HG02870 (cell line): ENCODE data around the gene NDUFAF2.
"Not testable (repeated sequence)": the region's sequence is repeated elsewhere in the genome, so short reads cannot be mapped to it uniquely, and the experiment has no call there.

Experiments
- ATAC-seq: cut with Tn5 transposase; IDR thresholded peaks from one replicate; pipeline ENCODE4 v1.9.1; 2021; ENCODE audit warnings: mild to moderate bottlenecking, moderate library complexity; ENCODE audit not compliant: unreplicated experiment

The NDUFAF2 gene

DNA sequence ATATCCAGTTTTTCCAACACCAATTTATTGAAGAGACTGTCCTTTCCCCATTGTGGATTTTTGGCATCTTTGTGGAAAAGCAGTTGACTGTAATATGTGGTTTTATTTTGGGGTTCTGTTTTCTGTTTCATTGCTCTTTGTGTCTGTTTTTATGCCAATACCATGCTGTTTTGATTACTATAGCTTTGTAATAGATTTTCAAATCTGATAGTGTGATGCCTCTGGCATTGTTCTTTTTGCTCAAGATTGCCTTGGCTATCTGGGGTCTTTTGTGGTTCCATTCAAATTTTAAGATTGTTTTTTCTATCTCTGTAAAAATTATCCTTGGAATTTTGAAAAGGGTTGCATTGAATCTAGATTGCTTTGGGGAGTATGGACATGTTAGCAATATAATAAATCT lies 99.5 kb downstream of the NDUFAF2 start:
- no peak for ATAC-seq

- ATAC-seq, result no peak
These were observed 102.3 kb downstream of the NDUFAF2 start for GRCh38 chr5:61047346-61047745.

GRCh38 chr5:61048534-61048933 lies 103.5 kb downstream of the NDUFAF2 start:
- ATAC-seq, result no peak

DNA sequence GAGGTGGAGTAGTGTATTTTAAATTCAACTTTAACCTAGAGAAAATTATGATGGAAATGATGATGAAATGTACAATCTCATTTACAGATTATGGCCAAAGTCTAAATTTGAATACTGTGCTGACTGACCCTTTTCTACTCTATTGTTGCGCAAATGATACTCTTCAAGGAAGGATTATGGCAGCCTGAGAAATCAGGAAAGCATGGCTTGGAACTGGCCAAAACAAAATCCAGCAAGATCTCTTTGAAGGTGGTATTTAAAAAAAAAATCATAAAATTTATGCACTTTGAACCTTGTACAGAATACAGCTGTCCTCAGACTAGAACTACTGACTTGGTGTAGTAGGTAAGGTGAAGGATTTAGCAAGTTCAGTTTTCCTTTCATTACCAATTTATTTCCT lies 105.3 kb downstream of the NDUFAF2 start:
- ATAC-seq, result no peak

DNA sequence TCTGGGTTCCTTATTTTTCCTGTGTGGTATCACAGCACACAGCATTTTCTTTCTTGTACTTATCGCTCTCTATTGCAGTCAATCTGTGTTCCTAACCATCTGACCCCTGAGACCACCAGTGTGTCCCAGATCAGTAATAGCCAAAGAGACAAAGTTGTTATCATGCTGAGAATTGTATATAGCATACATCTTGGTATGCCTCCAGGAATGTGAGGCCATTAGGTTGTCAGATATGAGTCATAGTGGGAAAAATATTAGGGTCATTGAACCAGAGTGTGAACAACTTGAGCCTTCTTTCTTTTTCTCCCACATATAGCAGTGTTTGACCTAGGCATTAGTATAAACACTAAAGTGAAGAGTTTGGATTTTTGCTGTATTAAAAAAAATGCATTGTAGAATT lies 106.3 kb downstream of the NDUFAF2 start:
- no peak for ATAC-seq

- no peak for ATAC-seq
These were observed 107.9 kb downstream of the NDUFAF2 start for GRCh38 chr5:61052882-61053281.

DNA sequence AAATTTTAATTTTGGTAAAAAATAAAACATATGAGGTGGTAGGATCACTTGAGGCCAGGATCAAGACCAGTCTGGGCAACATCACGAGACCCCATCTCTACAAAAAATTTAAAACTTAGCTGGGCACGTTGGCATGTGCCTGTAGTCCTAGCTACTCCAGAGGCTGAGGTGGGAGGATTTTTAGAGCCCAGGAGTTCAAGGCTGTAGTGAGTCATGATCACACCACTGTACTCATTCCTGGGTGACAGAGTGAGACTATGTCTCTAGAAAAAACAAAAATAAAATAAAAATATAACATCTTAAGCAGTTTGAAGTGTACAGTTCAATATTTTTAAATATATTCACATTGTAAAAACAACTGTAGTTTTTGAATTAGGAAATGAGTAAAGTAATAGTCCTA lies 108.9 kb downstream of the NDUFAF2 start:
- ATAC-seq, result no peak

DNA sequence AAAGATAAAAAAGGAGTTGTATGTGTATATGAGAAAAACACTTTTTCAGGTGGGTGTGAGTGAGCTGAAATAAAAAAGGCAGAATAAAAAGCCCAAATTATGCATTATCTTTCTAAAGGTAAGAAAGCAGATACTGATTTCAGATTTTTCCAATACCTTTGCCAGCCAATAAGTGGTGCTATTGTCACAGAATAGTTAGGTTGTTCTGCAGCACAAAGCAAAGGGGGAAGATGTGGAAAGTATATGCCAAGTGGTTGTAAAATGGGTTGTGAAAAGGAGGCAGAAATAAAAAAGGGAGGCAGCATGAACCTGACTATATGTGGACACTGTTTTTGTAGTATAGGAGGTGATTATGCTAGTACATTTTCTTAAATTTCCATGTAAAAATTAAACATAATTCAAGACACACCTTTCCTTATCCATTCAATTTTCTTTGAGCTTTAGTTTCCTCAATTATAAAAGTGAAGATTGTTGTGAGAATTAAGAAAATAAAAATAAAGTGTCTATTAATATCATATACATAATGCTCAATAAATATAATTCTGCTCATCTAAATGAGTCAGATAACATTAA lies 110.5 kb downstream of the NDUFAF2 start:
- no peak for ATAC-seq

DNA sequence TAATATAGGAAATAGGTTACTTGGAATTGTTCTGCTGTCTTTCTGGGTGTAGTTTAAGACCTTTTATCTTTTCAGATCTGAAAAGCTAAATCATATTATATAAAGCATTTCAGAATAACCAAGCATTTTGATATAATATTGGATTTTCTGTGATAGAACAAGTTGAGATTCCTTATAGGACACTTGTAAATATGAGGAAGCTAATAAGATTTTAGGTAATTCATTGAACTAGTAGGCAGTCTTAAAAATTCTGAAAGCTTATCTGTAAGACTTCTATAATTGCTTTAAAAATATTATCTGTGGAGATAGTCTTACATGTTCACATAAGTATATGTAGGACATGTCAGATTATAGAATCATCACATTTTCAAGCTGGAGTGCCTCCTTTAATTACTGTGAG lies 114.5 kb downstream of the NDUFAF2 start:
- ATAC-seq, result no peak

DNA sequence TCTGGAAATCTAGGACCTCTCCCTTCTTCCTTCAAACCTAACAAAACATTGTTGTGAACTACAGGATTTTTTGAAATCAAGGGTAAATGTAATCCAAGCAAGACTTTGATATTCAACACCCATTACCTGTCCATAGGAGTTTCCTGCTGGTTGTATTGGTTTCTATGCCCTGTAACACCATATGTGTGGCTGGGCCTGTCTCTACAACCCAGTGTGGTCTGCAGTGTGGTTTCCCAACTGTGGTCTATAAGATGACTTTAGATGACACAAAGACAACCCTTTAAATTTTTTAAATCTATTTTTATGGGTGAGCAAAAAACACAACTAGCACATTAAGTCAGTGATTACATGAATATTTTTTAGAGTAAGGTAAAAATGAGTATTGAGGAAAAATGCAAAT lies 124.1 kb downstream of the NDUFAF2 start:
- ATAC-seq, result no peak

- ATAC-seq, result no peak
These were observed 126.5 kb downstream of the NDUFAF2 start for GRCh38 chr5:61071526-61071925.

- ATAC-seq, result no peak
These were observed 131.6 kb downstream of the NDUFAF2 start for GRCh38 chr5:61076626-61077025.

DNA sequence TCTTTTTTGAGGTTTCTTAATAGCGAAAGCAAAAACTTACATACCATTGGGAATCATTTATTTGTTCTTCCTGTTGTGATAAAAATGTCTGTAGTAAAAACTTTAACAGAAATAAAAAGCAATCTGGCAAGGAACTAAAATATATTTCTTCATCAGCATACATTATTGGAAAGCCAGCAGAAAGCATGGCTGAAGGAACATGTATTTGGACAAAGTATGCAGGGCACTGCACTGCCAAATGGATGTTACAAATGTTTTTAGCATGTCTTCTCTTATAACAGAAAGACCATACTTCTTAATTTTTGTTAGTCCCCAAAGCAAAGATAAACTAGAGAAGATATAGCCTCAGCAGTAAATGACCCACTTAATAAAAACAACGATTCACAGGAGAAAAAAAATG lies 136.7 kb downstream of the NDUFAF2 start:
- ATAC-seq, result no peak

DNA sequence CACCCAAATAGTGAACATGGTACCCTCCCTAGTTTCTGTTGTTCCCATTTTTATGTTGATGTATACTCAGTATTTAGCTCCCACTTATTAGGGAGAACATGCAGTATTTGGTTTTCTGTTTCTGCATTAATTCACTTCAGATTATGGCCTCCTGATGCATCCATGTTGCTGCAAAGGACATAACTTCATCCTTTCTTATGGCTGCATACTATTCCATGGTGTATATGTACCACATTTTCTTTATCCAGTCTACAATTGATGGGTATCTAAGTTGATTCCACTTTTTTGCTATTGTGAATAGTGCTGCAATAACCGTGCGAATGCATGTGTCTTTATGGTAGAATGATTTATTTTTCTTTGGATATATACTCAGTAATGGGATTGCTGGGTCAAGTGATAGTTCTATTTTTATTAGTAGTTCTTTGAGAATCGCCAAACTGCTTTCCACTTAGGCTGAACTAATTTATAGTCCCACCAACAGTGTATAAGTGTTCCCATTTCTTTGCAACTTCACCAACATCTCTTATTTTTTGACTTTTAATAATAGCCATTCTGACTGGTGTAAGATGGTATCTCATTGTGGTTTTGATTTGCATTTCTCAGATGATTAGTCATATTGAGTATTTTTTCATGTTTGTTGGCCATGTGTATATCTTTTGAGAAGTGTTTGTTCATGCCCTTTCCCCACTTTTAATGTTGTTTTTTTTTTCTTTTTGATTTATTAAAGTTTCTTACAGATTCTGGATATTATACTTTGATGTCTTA lies 137.7 kb downstream of the NDUFAF2 start:
- no peak for ATAC-seq

DNA sequence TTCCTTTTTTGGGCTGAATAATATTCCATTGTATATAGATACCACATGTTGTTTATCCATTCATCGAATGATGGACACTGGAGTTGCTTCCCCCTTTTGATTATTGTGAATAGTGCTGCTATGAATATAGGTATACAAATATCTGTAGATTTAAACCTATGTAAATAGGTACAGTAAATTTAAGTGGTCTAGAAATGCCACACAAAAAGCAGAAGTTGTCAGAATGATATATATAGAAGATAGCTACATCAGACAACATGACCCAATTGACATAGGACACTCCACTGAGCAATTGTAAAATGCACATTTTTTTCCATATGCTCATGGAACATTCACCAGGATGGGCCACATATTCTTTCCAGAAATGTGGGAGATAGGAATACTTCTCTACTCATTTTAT lies 139.7 kb downstream of the NDUFAF2 start:
- ATAC-seq, result no peak

- ATAC-seq, result no peak
These were observed 140.9 kb downstream of the NDUFAF2 start for GRCh38 chr5:61085885-61086284.

GRCh38 chr5:61087921-61088320 lies 142.9 kb downstream of the NDUFAF2 start:
- no peak for ATAC-seq

- ATAC-seq, result no peak
These were observed 144.3 kb downstream of the NDUFAF2 start for GRCh38 chr5:61089351-61089750.

GRCh38 chr5:61093046-61093771 lies 148.2 kb downstream of the NDUFAF2 start:
- ATAC-seq, result not testable (repeated sequence)

DNA sequence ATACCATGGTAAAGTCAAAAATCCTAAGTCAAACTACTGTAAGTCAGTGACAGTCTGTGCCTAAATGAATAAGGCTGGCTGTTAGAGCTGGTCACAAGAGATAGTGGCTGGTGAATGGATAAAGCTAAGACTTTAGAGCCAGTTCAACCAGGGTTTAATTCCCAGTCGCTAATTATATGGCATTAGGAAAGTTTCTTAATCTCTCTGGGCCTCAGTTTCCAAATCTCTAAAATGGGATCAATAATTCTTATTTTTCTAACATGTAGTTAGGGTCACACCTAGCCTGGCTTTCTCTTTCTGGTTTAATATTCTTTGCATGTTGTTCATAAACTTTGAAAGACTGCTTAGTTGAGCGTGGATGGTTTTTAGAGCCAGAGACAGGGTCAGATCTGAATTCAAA lies 152.5 kb downstream of the NDUFAF2 start:
- no peak for ATAC-seq

DNA sequence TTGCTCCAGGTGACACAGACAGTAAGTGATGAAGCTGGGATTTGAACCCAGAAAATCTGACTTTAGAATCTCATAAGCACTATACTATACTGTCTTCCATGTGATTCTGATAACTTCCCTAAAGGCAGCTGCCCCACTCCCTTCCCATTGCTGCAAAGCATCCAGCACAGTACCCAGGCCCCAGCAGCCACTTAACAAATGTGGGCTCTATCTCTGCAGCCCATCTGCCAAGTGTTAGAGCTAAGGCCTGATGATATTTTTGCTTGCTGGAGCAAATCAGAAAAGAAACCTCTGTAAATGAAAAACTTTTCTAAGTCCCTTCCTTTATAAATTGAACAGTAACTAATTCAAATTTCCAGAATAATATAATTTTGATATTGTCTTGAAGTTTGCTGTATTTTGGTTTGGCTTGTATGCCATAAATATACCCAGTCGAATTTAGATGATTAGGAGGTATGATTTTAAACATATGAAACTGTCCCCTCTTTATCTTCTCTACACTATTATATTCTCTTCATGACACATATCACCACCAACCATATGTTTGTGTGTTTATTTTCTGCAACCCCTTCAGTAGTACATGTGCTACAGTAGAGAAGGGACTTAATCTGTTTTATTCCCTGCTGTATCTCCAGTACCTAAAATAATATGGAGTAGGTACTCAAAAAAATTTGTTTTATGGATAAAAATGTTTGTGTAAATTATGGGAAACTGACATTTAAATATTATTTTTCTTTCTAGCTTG lies 153.4 kb downstream of the NDUFAF2 start:
- ATAC-seq, result no peak
